Neural cell (in vitro differentiated cells): ENCODE measurements around the gene OR9A4. TPM values are rescaled to one million over a fixed set of nuclear protein-coding genes. Genes with fewer than 3 reads are reported as not detected.

ENCODE experiments used
- H2AFZ ChIP-seq: fragments of 200-600, 300-800 bp; sonication (generic), shearing (Covaris generic); 2 replicates; pipeline ENCODE4 v1.6.0; 2014; ENCODE audit warnings: low read depth, mild to moderate bottlenecking, antibody characterized with exemption, low read length, moderate library complexity
- H3F3A ChIP-seq: fragments of 200-600 bp; shearing (Covaris generic); 2 replicates; pipeline ENCODE4 v1.6.1; 2016; ENCODE audit warnings: mild to moderate bottlenecking, moderate library complexity, mixed read lengths, antibody characterized with exemption, low read length; ENCODE audit not compliant: insufficient read depth, poor library complexity, severe bottlenecking
- H3K27ac ChIP-seq: fragments of 200-600, 300-800 bp; sonication (generic), shearing (Covaris generic); 2 replicates; pipeline ENCODE4 v1.5.1; 2014; ENCODE audit warnings: mild to moderate bottlenecking, low read length, moderate library complexity
- H3K27me3 ChIP-seq: fragments of 300-800, 200-600 bp; sonication (generic), shearing (Covaris generic); 2 replicates; pipeline ENCODE4 v1.6.0; 2014; ENCODE audit warnings: mild to moderate bottlenecking, low read depth, low read length, moderate library complexity; ENCODE audit not compliant: insufficient read depth
- H3K36me3 ChIP-seq: fragments of 300-800, 200-600 bp; sonication (generic), shearing (Covaris generic); 2 replicates; pipeline ENCODE4 v1.5.1; 2014; ENCODE audit warnings: mild to moderate bottlenecking, antibody characterized with exemption, low read length, moderate library complexity; ENCODE audit not compliant: insufficient read depth
- H3K4me2 ChIP-seq: fragments of 300-800, 200-600 bp; sonication (generic), shearing (Covaris generic); 2 replicates; pipeline ENCODE4 v1.6.0; 2014; ENCODE audit warnings: mild to moderate bottlenecking, low read length
- H3K4me3 ChIP-seq: fragments of 300-800, 200-600 bp; sonication (generic), shearing (Covaris generic); 2 replicates; pipeline ENCODE4 v1.5.1; 2014; ENCODE audit warnings: mild to moderate bottlenecking, low read length, moderate library complexity
- H3K79me2 ChIP-seq: fragments of 200-600 bp; shearing (Covaris generic); replicated peaks from 2 replicates; pipeline ENCODE4 v1.6.0; 2014; ENCODE audit warnings: mild to moderate bottlenecking, low read length, moderate library complexity; ENCODE audit not compliant: insufficient read depth
- H3K9ac ChIP-seq: fragments of 300-800, 200-600 bp; sonication (generic), shearing (Covaris generic); 2 replicates; pipeline ENCODE4 v1.6.1; 2016; ENCODE audit warnings: mild to moderate bottlenecking, low read length, mixed read lengths
- H3K9me2 ChIP-seq: fragments of 200-600 bp; shearing (Covaris generic); 2 replicates; pipeline ENCODE4 v1.6.1; 2016; ENCODE audit warnings: mild to moderate bottlenecking, low read length, mixed read lengths; ENCODE audit not compliant: insufficient read depth
- H3K9me3 ChIP-seq: fragments of 200-600, 300-800 bp; sonication (generic), shearing (Covaris generic); 2 replicates; pipeline ENCODE4 v1.6.1; 2016; ENCODE audit warnings: mild to moderate bottlenecking, mixed run types, low read length, moderate library complexity, mixed read lengths
- H4K20me1 ChIP-seq: fragments of 200-600 bp; shearing (Covaris generic); 2 replicates; pipeline ENCODE4 v1.6.1; 2016; ENCODE audit warnings: mild to moderate bottlenecking, mixed run types; ENCODE audit not compliant: insufficient read depth
- EP300 ChIP-seq: fragments of 450-650 bp; conservative IDR thresholded peaks from 2 replicates; pipeline ENCODE4 v1.6.1; 2014; ENCODE audit warnings: antibody characterized with exemption, mild to moderate bottlenecking, moderate library complexity; ENCODE audit not compliant: poor library complexity, severe bottlenecking
- EZH2 ChIP-seq: fragments of 200-600, 300-800 bp; shearing (Covaris generic), sonication (generic); IDR thresholded peaks from 2 replicates; pipeline ENCODE4 v1.6.1; 2014; ENCODE audit warnings: antibody characterized with exemption, low read length, borderline replicate concordance, mild to moderate bottlenecking; ENCODE audit not compliant: insufficient read depth, poor library complexity, severe bottlenecking
- MXI1 ChIP-seq: fragments of 450-650 bp; conservative IDR thresholded peaks from 2 replicates; pipeline ENCODE4 v1.6.1; 2014; ENCODE audit warnings: antibody characterized with exemption, mild to moderate bottlenecking; ENCODE audit not compliant: poor library complexity, severe bottlenecking
- POLR2AphosphoS5 ChIP-seq: IDR thresholded peaks from 2 replicates; pipeline ENCODE4 v1.6.1; 2012
- RAD21 ChIP-seq: fragments of 450-650 bp; conservative IDR thresholded peaks from 2 replicates; pipeline ENCODE4 v1.6.1; 2014; ENCODE audit warnings: antibody characterized with exemption, mild to moderate bottlenecking, moderate library complexity
- SMC3 ChIP-seq: fragments of 450-650 bp; conservative IDR thresholded peaks from 2 replicates; pipeline ENCODE4 v1.6.1; 2014; ENCODE audit warnings: antibody characterized with exemption, mild to moderate bottlenecking, moderate library complexity; ENCODE audit not compliant: poor library complexity
- TAF1 ChIP-seq: IDR thresholded peaks from 2 replicates; pipeline ENCODE4 v1.6.1; 2012; ENCODE audit warnings: low read depth
- polyA plus RNA-seq: library from polyadenylated mRNA; depleted of rRNA; stranded (reverse); fragments of >200 nt; gene quantifications from 2 replicates; pipeline ENCODE4 v1.2.3, GENCODE V29; 2014
- TF ChIP-seq, protein P1 (sequence below): IDR thresholded peaks from 2 replicates; pipeline ENCODE4 v1.6.1; 2012; ENCODE audit warnings: borderline replicate concordance
- TF ChIP-seq, protein P2 (sequence below): fragments of 450-650 bp; IDR thresholded peaks from 2 replicates; pipeline ENCODE4 v1.5.1; 2014; ENCODE audit warnings: antibody characterized with exemption, mild to moderate bottlenecking, moderate library complexity; ENCODE audit not compliant: poor library complexity, severe bottlenecking

The OR9A4 gene
- polyA plus RNA-seq, 1 donor from 2014 or later, result not detected

DNA sequence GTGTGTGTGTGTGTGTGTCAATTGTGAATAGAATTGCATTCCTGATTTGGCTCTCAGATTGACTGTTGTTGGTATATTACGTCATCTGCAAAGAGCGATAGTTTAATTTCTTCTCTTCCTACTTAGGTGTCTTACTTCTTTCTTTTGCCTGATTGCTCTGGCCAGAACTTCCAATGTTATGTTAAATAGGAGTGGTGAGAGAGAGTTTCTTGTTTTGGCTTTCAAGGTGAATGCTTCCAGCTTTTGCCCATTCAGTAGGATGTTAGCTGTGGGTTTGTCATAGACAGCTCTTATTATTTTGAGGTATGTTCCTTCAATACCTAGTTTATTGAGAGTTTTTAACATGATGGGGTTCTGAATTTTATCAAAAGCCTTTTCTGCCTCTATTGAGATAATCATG lies 40.7 kb upstream of the OR9A4 start:
- TF ChIP-seq RAD21 (no peak), EZH2 (no peak), POLR2AphosphoS5 (no peak), EP300 (no peak), TAF1 (no peak), MXI1 (no peak), SMC3 (no peak)
- TF ChIP-seq, protein P1, sequence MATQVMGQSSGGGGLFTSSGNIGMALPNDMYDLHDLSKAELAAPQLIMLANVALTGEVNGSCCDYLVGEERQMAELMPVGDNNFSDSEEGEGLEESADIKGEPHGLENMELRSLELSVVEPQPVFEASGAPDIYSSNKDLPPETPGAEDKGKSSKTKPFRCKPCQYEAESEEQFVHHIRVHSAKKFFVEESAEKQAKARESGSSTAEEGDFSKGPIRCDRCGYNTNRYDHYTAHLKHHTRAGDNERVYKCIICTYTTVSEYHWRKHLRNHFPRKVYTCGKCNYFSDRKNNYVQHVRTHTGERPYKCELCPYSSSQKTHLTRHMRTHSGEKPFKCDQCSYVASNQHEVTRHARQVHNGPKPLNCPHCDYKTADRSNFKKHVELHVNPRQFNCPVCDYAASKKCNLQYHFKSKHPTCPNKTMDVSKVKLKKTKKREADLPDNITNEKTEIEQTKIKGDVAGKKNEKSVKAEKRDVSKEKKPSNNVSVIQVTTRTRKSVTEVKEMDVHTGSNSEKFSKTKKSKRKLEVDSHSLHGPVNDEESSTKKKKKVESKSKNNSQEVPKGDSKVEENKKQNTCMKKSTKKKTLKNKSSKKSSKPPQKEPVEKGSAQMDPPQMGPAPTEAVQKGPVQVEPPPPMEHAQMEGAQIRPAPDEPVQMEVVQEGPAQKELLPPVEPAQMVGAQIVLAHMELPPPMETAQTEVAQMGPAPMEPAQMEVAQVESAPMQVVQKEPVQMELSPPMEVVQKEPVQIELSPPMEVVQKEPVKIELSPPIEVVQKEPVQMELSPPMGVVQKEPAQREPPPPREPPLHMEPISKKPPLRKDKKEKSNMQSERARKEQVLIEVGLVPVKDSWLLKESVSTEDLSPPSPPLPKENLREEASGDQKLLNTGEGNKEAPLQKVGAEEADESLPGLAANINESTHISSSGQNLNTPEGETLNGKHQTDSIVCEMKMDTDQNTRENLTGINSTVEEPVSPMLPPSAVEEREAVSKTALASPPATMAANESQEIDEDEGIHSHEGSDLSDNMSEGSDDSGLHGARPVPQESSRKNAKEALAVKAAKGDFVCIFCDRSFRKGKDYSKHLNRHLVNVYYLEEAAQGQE, result no peak
- TF ChIP-seq, protein P2, sequence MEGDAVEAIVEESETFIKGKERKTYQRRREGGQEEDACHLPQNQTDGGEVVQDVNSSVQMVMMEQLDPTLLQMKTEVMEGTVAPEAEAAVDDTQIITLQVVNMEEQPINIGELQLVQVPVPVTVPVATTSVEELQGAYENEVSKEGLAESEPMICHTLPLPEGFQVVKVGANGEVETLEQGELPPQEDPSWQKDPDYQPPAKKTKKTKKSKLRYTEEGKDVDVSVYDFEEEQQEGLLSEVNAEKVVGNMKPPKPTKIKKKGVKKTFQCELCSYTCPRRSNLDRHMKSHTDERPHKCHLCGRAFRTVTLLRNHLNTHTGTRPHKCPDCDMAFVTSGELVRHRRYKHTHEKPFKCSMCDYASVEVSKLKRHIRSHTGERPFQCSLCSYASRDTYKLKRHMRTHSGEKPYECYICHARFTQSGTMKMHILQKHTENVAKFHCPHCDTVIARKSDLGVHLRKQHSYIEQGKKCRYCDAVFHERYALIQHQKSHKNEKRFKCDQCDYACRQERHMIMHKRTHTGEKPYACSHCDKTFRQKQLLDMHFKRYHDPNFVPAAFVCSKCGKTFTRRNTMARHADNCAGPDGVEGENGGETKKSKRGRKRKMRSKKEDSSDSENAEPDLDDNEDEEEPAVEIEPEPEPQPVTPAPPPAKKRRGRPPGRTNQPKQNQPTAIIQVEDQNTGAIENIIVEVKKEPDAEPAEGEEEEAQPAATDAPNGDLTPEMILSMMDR, result no peak
- no peak overlapping the region for H3K9ac ChIP-seq
- no peaks in the 10 kb centered on the region for H3K36me3 ChIP-seq
- H4K20me1 ChIP-seq, result no peaks in the 10 kb centered on the region
- no peak overlapping the region for H3K4me2 ChIP-seq
- H3F3A ChIP-seq, result no peaks in the 10 kb centered on the region
- H3K9me2 ChIP-seq, result no peaks in the 10 kb centered on the region
- no peak overlapping the region for H2AFZ ChIP-seq
- no peaks in the 10 kb centered on the region for H3K9me3 ChIP-seq
- no peaks in the 10 kb centered on the region for H3K27me3 ChIP-seq
- no peak overlapping the region for H3K4me3 ChIP-seq
- H3K27ac ChIP-seq, result no peak overlapping the region
- H3K79me2 ChIP-seq, result no peaks in the 10 kb centered on the region

- H3K27me3 ChIP-seq, result no peaks in the 10 kb centered on the region
- H3K9ac ChIP-seq, result no peak overlapping the region
- no peak overlapping the region for H3K27ac ChIP-seq
- TF ChIP-seq, protein P1, result no peak
- TF ChIP-seq EZH2 (no peak), POLR2AphosphoS5 (no peak)
- no peaks in the 10 kb centered on the region for H3K79me2 ChIP-seq
- no peaks in the 10 kb centered on the region for H3K36me3 ChIP-seq
- no peak overlapping the region for H3K4me3 ChIP-seq
- no peaks in the 10 kb centered on the region for H3F3A ChIP-seq
- H3K4me2 ChIP-seq, result no peak overlapping the region
- no peaks in the 10 kb centered on the region for H4K20me1 ChIP-seq
- H3K9me2 ChIP-seq, result no peaks in the 10 kb centered on the region
- H2AFZ ChIP-seq, result no peak overlapping the region
- no peaks in the 10 kb centered on the region for H3K9me3 ChIP-seq
Measured at GRCh38 chr7:141876371-141876770, 39.8 kb upstream of the OR9A4 start.
